Stomach (tissue), 9 donors: ENCODE data around the gene PLAAT3. TPM values are rescaled to one million over a fixed set of nuclear protein-coding genes. Genes with fewer than 3 reads are reported as not detected.
"Not testable (repeated sequence)": the region's sequence is repeated elsewhere in the genome, so short reads cannot be mapped to it uniquely, and the experiment has no call there.

Experiments
- DNase-seq, 2 donors: peaks; one replicate each; pipeline versions ENCODE4 v3.0.0 to v3.0.0-alpha.2; 2013 to 2019
- H3K27ac ChIP-seq, 5 donors: fragments of 200-600 bp in 4 of 5; sonication (generic) in 4 of 5; one replicate each; pipeline ENCODE4 v1.5.1; 2013 to 2019; ENCODE audit warnings: mild to moderate bottlenecking in 1 of 5, moderate library complexity in 1 of 5
- H3K27me3 ChIP-seq, 3 donors: fragments of 200-600 bp; sonication (generic); one replicate each; pipeline ENCODE4 v1.5.1; 2017 to 2019; ENCODE audit warnings: mixed run types in 1 of 3
- H3K36me3 ChIP-seq, 4 donors: fragments of 200-600 bp; sonication (generic); 1 replicate in 3 of 4; 2 replicates in 1 of 4; pipeline ENCODE4 v1.5.1; 2016 to 2019
- H3K4me1 ChIP-seq, 4 donors: fragments of 200-600 bp; sonication (generic); one replicate each; pipeline ENCODE4 v1.5.1; 2016 to 2019
- H3K4me3 ChIP-seq, 4 donors: fragments of 200-600 bp; sonication (generic) in 3 of 4; one replicate each; pipeline ENCODE4 v1.5.1; 2016 to 2019; ENCODE audit warnings: mild to moderate bottlenecking in 1 of 4
- H3K9me3 ChIP-seq, 4 donors: fragments of 200-600 bp; sonication (generic); one replicate each; pipeline ENCODE4 v1.5.1; 2016 to 2019
- EP300 ChIP-seq: sonication (generic); formaldehyde crosslinking; IDR thresholded peaks from one replicate; pipeline ENCODE4 v1.6.1; 2017; ENCODE audit warnings: antibody characterized with exemption
- POLR2A ChIP-seq, 4 donors: fragments of 450-650 bp; IDR thresholded peaks; one replicate each; pipeline ENCODE4 v1.6.1; 2016; ENCODE audit warnings: antibody characterized with exemption in 4 of 4, control low read depth in 2 of 4, mild to moderate bottlenecking in 1 of 4, moderate library complexity in 1 of 4
- POLR2AphosphoS5 ChIP-seq, 3 donors: sonication (generic); formaldehyde crosslinking; IDR thresholded peaks; one replicate each; pipeline ENCODE4 v1.6.1; 2016; ENCODE audit warnings: antibody characterized with exemption in 3 of 3
- WGBS, 5 donors: extraction: QIAGEN DNeasy Blood & Tissue Kit in 3 of 5; methylation state at CpG; one replicate each; pipeline versions ENCODE4 v1.1.5 to v1.1.7; 2013 to 2018; 5-methylcytosine and 5-hydroxymethylcytosine counted together
- intact Hi-C: fragments of 100-400 bp; cut with DNase I; formaldehyde crosslinking; loops from one replicate; pipeline ENCODE4 v1.15.1; 2023; ENCODE audit warnings: low total_unique reads
- polyA plus RNA-seq, 3 donors: library from polyadenylated mRNA; stranded (reverse); fragments of 200-250 nt; gene quantifications; one replicate each; pipeline ENCODE4 v1.2.3, GENCODE V29; 2013
- total RNA-seq, 5 donors: library from RNA; depleted of rRNA; stranded (reverse); fragments of >200 nt; gene quantifications; one replicate each; pipeline versions ENCODE4 v1.1.0 to v1.2.3, GENCODE V29; 2014 to 2016
- TF ChIP-seq, protein P1 (sequence below), 7 experiments: fragments of 450-650 bp in 4 of 7; fragments of 200-600 bp in 3 of 7; sonication (generic) in 3 of 7; IDR thresholded peaks; one replicate each; pipeline ENCODE4 v1.5.1; 2016 to 2019; ENCODE audit warnings: antibody characterized with exemption in 7 of 7, control low read depth in 2 of 7, mild to moderate bottlenecking in 1 of 7
- donor health status: healthy with polysubstance abuse.
- donor health status: Bipolar disorder and iron deficiency.
- donor health status: healthy.

PLAAT3 gene
- total and polyA plus RNA-seq, 8 donors: 10.6 to 75.0 (median 38.5) TPM; not detected in 2

DNA sequence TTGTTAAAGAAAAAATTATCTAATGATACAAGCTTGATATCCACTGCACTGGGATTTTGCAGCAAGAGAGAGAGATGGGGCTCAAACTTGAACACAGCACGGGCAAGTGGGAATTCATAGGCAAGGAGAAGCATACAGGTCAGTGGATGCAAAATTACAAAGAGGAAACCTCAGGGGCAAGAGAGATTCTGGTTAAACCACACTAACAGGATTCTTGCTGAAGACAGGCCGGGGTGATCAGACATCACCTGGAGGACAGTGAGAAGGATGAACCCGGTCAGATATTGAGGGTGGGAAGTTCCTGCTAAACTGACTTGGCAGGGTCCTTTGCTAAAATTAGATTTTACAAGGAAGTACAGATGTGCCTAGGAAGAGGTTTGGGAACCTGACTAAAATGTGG, 80.2 kb downstream of the PLAAT3 start:
- peaks cover 0 to 2% (median 0%) of the 10 kb centered on the region in 4 donors for H3K36me3 ChIP-seq
- peaks cover 35 to 63% (median 46%) of the 10 kb centered on the region in 4 donors for H3K4me1 ChIP-seq
- H3K9me3 ChIP-seq: no peaks in the 10 kb centered on the region
- H3K4me3 ChIP-seq: no peak overlapping the region
- TF ChIP-seq POLR2A (IDR thresholded peaks at IDR 0.05) (no peak), POLR2AphosphoS5 (IDR thresholded peaks at IDR 0.05) (no peak), EP300 (no peak)
- TF ChIP-seq, protein P1, sequence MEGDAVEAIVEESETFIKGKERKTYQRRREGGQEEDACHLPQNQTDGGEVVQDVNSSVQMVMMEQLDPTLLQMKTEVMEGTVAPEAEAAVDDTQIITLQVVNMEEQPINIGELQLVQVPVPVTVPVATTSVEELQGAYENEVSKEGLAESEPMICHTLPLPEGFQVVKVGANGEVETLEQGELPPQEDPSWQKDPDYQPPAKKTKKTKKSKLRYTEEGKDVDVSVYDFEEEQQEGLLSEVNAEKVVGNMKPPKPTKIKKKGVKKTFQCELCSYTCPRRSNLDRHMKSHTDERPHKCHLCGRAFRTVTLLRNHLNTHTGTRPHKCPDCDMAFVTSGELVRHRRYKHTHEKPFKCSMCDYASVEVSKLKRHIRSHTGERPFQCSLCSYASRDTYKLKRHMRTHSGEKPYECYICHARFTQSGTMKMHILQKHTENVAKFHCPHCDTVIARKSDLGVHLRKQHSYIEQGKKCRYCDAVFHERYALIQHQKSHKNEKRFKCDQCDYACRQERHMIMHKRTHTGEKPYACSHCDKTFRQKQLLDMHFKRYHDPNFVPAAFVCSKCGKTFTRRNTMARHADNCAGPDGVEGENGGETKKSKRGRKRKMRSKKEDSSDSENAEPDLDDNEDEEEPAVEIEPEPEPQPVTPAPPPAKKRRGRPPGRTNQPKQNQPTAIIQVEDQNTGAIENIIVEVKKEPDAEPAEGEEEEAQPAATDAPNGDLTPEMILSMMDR (IDR thresholded peaks at IDR 0.05): no peak
- intact Hi-C loops: no loop called here
- H3K27ac ChIP-seq: peak overlapping the region in 1 of 5 donors; percentile 92
- H3K27me3 ChIP-seq: no peaks in the 10 kb centered on the region
- no peak for DNase-seq
- whole genome bisulfite sequencing, 5 donors: 72 to 87% (median 80%) methylated on average over 3 of the region's 3 CpGs

DNA sequence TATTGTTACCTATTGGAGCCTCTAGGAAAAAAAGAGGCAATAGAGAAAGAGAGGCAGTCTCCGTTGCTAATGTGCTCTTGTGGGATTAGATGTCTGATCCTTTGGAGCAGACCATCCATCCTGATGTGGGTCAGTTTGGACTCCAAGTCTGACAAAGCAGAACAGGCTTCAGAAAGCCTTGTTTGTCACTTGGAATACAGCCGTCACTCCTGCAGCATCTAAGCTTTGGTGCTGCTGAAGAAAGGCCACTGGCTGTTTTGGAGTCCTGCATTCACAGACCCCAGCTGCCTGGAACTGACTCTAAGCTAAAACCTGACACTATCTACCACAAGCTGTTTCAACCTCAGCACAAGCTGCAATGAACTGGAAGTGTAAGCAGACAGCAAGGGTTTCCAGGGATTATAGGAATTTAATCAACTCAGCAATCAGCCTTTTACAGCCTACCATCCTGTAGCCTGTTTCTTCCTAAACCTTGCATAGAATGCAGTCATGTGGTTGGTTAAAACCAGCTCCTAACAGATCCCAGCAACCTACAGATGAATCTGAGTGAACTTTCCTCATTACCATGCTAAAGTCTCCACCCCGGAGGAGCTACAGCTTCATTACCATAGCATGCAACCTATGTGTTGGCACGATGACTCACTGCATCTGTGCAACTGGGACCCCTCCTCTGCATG, 81.3 kb downstream of the PLAAT3 start:
- no peak for DNase-seq
- Histone ChIP-seq H3K36me3 (no peaks in the 10 kb centered on the region), H3K9me3 (no peaks in the 10 kb centered on the region), H3K27ac (peak overlapping the region in 1 of 5 donors; percentile 20), H3K4me3 (no peak overlapping the region), H3K4me1 (peaks cover 23 to 52% (median 37%) of the 10 kb centered on the region in 4 donors), H3K27me3 (no peaks in the 10 kb centered on the region)
- TF ChIP-seq POLR2A (IDR thresholded peaks at IDR 0.05): no peak
- TF ChIP-seq, protein P1 (IDR thresholded peaks at IDR 0.05): no peak
- TF ChIP-seq POLR2AphosphoS5 (IDR thresholded peaks at IDR 0.05): no peak
- TF ChIP-seq EP300: no peak
- WGBS, 5 donors: 60 to 68% (median 60%) methylated on average over 4 of the region's 4 CpGs
- intact Hi-C loops: no loop called here

DNA sequence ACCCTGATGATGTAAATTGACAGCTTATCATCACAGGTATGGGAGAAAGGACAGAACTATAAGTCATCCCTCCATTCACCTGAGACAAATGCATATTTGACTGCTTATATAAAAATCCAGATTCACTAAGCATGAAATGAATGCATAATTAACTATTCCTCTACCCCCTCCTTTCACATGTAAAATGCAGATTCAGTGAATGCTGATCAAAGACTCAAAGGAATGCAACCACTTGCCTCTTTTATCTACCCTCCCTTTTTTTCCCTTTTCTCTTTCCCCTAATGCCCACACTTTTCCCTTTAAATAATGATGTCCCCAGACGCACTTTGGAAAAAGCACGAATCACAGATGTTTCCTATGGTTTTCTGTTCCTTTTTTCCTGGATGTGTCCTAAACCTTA, 82.1 kb downstream of the PLAAT3 start:
- Histone ChIP-seq H3K9me3 (no peaks in the 10 kb centered on the region), H3K36me3 (no peaks in the 10 kb centered on the region), H3K27me3 (no peaks in the 10 kb centered on the region), H3K4me3 (no peak overlapping the region), H3K27ac (peak overlapping the region in 3 of 5 donors; percentile 22 to 69 (median 66)), H3K4me1 (peaks cover 16 to 45% (median 28%) of the 10 kb centered on the region in 4 donors)
- TF ChIP-seq, protein P1 (IDR thresholded peaks at IDR 0.05): no peak
- TF ChIP-seq POLR2A (IDR thresholded peaks at IDR 0.05) (no peak), POLR2AphosphoS5 (IDR thresholded peaks at IDR 0.05) (no peak), EP300 (no peak)
- 78 to 85% (median 81%) methylated on average over 2 of the region's 2 CpGs for WGBS, 5 donors
- no peak for DNase-seq
- intact Hi-C loops: no loop called here

DNA sequence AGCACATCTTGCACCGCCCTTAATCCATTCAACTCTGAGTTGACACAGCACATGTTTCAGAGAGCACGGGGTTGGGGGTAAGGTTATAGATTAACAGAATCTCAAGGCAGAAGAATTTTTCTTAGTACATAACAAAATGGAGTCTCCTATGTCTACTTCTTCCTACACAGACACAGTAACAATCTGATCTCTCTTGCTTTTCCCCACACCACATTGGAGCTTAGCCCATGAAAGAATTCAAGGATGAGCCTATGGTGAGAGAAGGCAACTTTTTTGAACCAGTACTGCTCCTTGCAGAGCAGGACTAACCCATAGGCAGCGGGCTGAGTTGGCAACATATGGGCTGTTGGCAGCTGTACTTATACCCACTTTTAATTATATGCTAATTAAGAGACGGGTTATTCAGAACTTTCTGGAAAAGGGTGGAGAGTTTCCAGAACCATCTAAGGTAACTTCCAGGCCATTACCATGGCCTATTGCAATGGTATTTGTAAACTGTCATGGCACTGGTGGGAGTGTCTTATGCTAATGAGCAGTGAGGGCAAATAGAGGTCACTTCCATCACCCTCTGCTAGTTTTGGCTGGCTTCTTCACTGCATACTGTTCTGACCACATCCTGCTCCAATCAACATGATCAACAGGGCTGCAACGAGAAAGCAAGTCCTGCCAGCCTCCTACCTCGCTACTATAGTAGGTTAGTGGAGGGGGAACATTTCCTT, 83.0 kb downstream of the PLAAT3 start:
- peak; percentile 68 to 81 for DNase-seq
- H3K9me3 ChIP-seq, H3K27me3 ChIP-seq, H3K36me3 ChIP-seq, H3K4me3 ChIP-seq, intact Hi-C loops: not testable (repeated sequence)
- Histone ChIP-seq H3K4me1 (peaks cover 10 to 36% (median 20%) of the 10 kb centered on the region in 4 donors), H3K27ac (peak overlapping the region in 4 of 5 donors; percentile 22 to 69 (median 66))
- peak in 1 of 3 donors; percentile 73 for TF ChIP-seq POLR2AphosphoS5 (IDR thresholded peaks at IDR 0.05)
- 37 to 55% (median 48%) methylated on average over 4 to 5 of the region's 6 CpGs for WGBS, 5 donors
